ENCODE results near the gene NCAPH2. TPM values are rescaled to one million over a fixed set of nuclear protein-coding genes. Genes with fewer than 3 reads are reported as not detected.

Gene NCAPH2
- total and polyA plus RNA-seq, 2 of the 13 experiments (the other 11 are each of a cell fraction or from before 2014, with no cell fraction given): 28.1 to 64.4 TPM

DNA sequence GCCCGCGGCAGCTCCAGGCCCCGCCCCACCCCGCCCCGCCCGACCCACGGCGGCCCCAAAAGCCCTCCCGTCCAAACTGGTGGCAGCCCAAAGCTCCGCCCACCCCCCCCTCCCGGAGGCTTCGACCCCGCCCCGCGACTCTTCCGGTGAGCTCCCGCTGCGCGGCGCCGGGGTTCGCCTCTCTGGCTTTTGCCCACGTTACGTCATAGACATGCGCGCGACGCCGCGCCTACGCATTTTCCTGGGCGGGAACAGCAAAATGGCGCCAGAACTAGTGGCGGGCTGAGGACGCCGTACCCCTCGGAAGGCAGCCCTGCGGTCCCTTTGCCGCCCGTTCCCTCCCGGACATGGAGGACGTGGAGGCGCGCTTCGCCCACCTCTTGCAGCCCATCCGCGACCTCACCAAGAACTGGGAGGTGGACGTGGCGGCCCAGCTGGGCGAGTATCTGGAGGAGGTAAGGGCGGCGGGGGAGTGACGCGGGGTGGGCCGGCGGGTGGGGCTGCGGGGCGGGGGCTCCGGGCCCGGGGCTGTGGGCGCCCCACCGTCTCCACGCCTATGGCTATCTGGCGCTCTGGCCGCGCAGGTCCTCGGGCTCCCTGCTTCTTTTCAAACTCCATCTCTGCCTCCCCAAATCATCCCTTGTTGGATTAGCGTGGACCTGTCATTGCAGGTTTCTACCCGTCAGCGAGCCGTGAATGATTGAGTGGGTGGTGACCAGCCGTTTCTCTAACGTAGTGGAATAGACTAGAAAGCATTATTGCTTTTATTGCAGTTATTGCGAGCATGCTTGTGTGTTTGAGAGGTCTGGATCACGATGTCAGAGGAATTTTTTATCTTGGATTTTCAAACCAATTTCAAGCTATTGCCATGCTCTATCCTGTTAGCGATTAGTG lies at the start of gene NCAPH2 (continued):
- TF ChIP-seq, protein P1, sequence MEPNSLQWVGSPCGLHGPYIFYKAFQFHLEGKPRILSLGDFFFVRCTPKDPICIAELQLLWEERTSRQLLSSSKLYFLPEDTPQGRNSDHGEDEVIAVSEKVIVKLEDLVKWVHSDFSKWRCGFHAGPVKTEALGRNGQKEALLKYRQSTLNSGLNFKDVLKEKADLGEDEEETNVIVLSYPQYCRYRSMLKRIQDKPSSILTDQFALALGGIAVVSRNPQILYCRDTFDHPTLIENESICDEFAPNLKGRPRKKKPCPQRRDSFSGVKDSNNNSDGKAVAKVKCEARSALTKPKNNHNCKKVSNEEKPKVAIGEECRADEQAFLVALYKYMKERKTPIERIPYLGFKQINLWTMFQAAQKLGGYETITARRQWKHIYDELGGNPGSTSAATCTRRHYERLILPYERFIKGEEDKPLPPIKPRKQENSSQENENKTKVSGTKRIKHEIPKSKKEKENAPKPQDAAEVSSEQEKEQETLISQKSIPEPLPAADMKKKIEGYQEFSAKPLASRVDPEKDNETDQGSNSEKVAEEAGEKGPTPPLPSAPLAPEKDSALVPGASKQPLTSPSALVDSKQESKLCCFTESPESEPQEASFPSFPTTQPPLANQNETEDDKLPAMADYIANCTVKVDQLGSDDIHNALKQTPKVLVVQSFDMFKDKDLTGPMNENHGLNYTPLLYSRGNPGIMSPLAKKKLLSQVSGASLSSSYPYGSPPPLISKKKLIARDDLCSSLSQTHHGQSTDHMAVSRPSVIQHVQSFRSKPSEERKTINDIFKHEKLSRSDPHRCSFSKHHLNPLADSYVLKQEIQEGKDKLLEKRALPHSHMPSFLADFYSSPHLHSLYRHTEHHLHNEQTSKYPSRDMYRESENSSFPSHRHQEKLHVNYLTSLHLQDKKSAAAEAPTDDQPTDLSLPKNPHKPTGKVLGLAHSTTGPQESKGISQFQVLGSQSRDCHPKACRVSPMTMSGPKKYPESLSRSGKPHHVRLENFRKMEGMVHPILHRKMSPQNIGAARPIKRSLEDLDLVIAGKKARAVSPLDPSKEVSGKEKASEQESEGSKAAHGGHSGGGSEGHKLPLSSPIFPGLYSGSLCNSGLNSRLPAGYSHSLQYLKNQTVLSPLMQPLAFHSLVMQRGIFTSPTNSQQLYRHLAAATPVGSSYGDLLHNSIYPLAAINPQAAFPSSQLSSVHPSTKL (CRISPR knock-in tag; IDR thresholded peaks at IDR 0.05): 0 out of 2 replicates have a peak, but pooled peaks have one; percentile 23
- peak; percentile 74 for TF ChIP-seq DR1 (CRISPR knock-in tag; IDR thresholded peaks at IDR 0.05)
- TF ChIP-seq KDM5B (CRISPR knock-in tag; IDR thresholded peaks at IDR 0.05; ENCODE audit: borderline replicate concordance): peak; percentile 38; the same call in 1 of the 2 replicates
- no peak for TF ChIP-seq ZNF678 (CRISPR knock-in tag; IDR thresholded peaks at IDR 0.05)
- TF ChIP-seq, protein P2, sequence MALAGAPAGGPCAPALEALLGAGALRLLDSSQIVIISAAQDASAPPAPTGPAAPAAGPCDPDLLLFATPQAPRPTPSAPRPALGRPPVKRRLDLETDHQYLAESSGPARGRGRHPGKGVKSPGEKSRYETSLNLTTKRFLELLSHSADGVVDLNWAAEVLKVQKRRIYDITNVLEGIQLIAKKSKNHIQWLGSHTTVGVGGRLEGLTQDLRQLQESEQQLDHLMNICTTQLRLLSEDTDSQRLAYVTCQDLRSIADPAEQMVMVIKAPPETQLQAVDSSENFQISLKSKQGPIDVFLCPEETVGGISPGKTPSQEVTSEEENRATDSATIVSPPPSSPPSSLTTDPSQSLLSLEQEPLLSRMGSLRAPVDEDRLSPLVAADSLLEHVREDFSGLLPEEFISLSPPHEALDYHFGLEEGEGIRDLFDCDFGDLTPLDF (CRISPR knock-in tag; IDR thresholded peaks at IDR 0.05): peak; percentile 98
- no peak for TF ChIP-seq ZNF326 (CRISPR knock-in tag; IDR thresholded peaks at IDR 0.05; ENCODE audit: borderline replicate concordance)
- peak; percentile 43; the same call in 1 of the 2 replicates for TF ChIP-seq THAP9 (CRISPR knock-in tag; IDR thresholded peaks at IDR 0.05; ENCODE audit: borderline replicate concordance)
- TF ChIP-seq ZSCAN9 (CRISPR knock-in tag; IDR thresholded peaks at IDR 0.05; ENCODE audit: borderline replicate concordance): 0 out of 2 replicates have a peak, but pooled peaks have one; percentile 46
- peak; percentile 53; the same call in 1 of the 2 replicates for TF ChIP-seq MTA1 (CRISPR knock-in tag; IDR thresholded peaks at IDR 0.05; ENCODE audit: borderline replicate concordance)
- no peak for TF ChIP-seq NFKBIZ (CRISPR knock-in tag; IDR thresholded peaks at IDR 0.05)
- TF ChIP-seq CBX1 (IDR thresholded peaks at IDR 0.05; ENCODE audit: low read depth): no peak
- no peak for TF ChIP-seq ZBTB44 (CRISPR knock-in tag; IDR thresholded peaks at IDR 0.05)
- 0 out of 2 replicates have a peak, but pooled peaks have one; percentile 20 for TF ChIP-seq RELA (CRISPR knock-in tag; IDR thresholded peaks at IDR 0.05)
- peak; percentile 49; the same call in 1 of the 2 replicates for TF ChIP-seq ERF (CRISPR knock-in tag; IDR thresholded peaks at IDR 0.05)
- no peak for TF ChIP-seq ZNF557 (CRISPR knock-in tag; IDR thresholded peaks at IDR 0.05)
- TF ChIP-seq, protein P3, sequence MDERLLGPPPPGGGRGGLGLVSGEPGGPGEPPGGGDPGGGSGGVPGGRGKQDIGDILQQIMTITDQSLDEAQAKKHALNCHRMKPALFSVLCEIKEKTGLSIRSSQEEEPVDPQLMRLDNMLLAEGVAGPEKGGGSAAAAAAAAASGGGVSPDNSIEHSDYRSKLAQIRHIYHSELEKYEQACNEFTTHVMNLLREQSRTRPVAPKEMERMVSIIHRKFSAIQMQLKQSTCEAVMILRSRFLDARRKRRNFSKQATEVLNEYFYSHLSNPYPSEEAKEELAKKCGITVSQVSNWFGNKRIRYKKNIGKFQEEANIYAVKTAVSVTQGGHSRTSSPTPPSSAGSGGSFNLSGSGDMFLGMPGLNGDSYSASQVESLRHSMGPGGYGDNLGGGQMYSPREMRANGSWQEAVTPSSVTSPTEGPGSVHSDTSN (CRISPR knock-in tag; IDR thresholded peaks at IDR 0.05): no peak

Data from HepG2 (cell line).